Fibroblast of lung (primary cell): ENCODE data around the gene HS1BP3. TPM values are rescaled to one million over a fixed set of nuclear protein-coding genes. Genes with fewer than 3 reads are reported as not detected.
A peak's percentile ranks its signal among the peaks of the same experiment; 100 is the strongest.

ENCODE experiments used
- DNase-seq, 2 donors: peaks; one replicate each; pipeline versions ENCODE4 v3.0.0 to v3.0.0-alpha.2; 2010; ENCODE audit warnings: low read depth in 2 of 2
- H2AFZ ChIP-seq: 2 replicates; pipeline ENCODE4 v1.5.1; 2012; ENCODE audit warnings: low read length, control low read depth, inconsistent platforms
- H3K27ac ChIP-seq: 2 replicates; pipeline ENCODE4 v1.5.1; 2011; ENCODE audit warnings: low read length, control low read depth; ENCODE audit not compliant: insufficient read depth
- H3K27me3 ChIP-seq: 2 replicates; pipeline ENCODE4 v1.5.1; 2011; ENCODE audit warnings: mild to moderate bottlenecking, low read length; ENCODE audit not compliant: control insufficient read depth, insufficient read depth
- H3K36me3 ChIP-seq: 2 replicates; pipeline ENCODE4 v1.5.1; 2011; ENCODE audit warnings: low read length; ENCODE audit not compliant: control insufficient read depth, insufficient read depth
- H3K4me1 ChIP-seq: 2 replicates; pipeline ENCODE4 v1.5.1; 2011; ENCODE audit warnings: low read length; ENCODE audit not compliant: control insufficient read depth, insufficient read depth; ENCODE audit errors: extremely low read depth
- H3K4me2 ChIP-seq: 2 replicates; pipeline ENCODE4 v1.5.1; 2011; ENCODE audit warnings: low read length, control low read depth; ENCODE audit not compliant: insufficient read depth; ENCODE audit errors: extremely low read depth
- H3K4me3 ChIP-seq, 4 experiments: fragments of 200-600 bp in 1 of 4; sonication (generic) in 1 of 4; replicated peaks in 1 of 4; 2 replicates each; pipeline ENCODE4 v1.5.1; 2011 to 2016; ENCODE audit warnings: low read length in 4 of 4, low read depth in 3 of 4, mild to moderate bottlenecking in 3 of 4, control low read depth in 2 of 4, inconsistent platforms in 1 of 4, mixed read lengths in 1 of 4; ENCODE audit not compliant: insufficient read depth in 1 of 4; ENCODE audit errors: control extremely low read depth in 1 of 4
- H3K79me2 ChIP-seq: 2 replicates; pipeline ENCODE4 v1.5.1; 2012; ENCODE audit warnings: mild to moderate bottlenecking, low read length, inconsistent platforms; ENCODE audit not compliant: control insufficient read depth, insufficient read depth
- H3K9ac ChIP-seq: 2 replicates; pipeline ENCODE4 v1.5.1; 2011; ENCODE audit warnings: mild to moderate bottlenecking, low read length, control low read depth; ENCODE audit not compliant: insufficient read depth
- H3K9me3 ChIP-seq: 2 replicates; pipeline ENCODE4 v1.5.1; 2012; ENCODE audit warnings: low read depth, low read length; ENCODE audit not compliant: control insufficient read depth, insufficient read depth
- H4K20me1 ChIP-seq: 2 replicates; pipeline ENCODE4 v1.5.1; 2011; ENCODE audit warnings: low read length; ENCODE audit not compliant: control insufficient read depth, insufficient read depth; ENCODE audit errors: extremely low read depth
- EZH2 ChIP-seq: IDR thresholded peaks from 2 replicates; pipeline ENCODE4 v1.5.1; 2012; ENCODE audit warnings: low read length, control low read depth, mild to moderate bottlenecking; ENCODE audit errors: missing control alignments
- polyA plus RNA-seq, 2 donors: library from polyadenylated mRNA; depleted of rRNA in 1 of 2; stranded (reverse) in 1 of 2; unstranded in 1 of 2; fragments of >200 nt; gene quantifications; 2 replicates each; pipeline ENCODE4 v1.2.1, GENCODE V29; 2011 to 2012; ENCODE audit warnings: missing spikeins in 1 of 2
- total RNA-seq: library from RNA; depleted of rRNA; stranded (reverse); fragments of >200 nt; gene quantifications from 2 replicates; pipeline ENCODE4 v1.2.1, GENCODE V29; 2014
- TF ChIP-seq, protein P1 (sequence below), 2 donors: IDR thresholded peaks in 1 of 2; conservative IDR thresholded peaks in 1 of 2; 1 replicate in 1 of 2; 2 replicates in 1 of 2; pipeline ENCODE4 v1.5.1; 2011 to 2012; ENCODE audit warnings: low read length in 2 of 2, control low read depth in 1 of 2, inconsistent platforms in 1 of 2, low read depth in 1 of 2, mild to moderate bottlenecking in 1 of 2

HS1BP3 gene
- total and polyA plus RNA-seq, 2 donors (not counting 1 experiment from before 2014, with no cell fraction given): 17.8 to 38.1 TPM

DNA sequence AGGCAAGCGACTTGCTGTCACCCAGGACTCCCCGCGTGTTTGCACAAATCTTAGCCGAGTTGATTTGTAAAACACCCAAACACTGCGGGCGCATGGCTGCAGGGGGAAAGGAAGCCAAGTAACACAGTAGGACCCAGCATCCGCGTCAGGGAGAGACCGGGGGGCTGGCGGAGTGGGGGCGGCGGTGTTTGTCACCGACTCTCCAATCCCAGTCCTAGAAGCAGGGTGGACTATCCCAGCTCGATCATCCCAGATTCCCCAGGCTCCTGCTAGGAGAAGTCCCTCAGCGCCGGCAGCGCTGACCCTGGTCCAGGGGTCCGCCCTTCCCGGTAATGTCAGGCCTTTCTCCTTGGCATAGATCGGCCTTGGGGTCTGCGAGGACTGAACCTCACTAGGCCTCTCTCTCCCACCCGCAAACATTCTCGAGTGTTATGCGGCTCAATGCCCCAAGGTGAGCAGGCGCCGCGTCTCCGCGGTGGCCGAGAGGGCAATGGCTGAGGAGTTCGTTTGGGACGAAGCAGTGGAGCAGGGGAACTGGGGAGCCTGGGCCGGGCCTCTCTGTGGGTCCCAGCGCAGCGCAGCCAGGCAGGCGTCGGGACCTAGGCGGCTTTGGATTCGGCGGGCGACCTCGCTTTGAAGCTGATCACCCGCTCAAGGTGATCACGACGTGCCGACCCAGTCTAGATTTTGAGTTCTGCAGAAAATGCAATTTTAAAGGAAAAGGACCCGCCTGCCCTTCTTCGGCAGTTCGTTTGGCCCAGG is 14.5 kb upstream of the HS1BP3 start:
- Histone ChIP-seq H3K27ac (no peak overlapping the region), H4K20me1 (no peaks in the 10 kb centered on the region), H3K4me2 (peak overlapping the region; percentile 25), H2AFZ (no peak overlapping the region), H3K36me3 (no peaks in the 10 kb centered on the region), H3K4me3 (no peak overlapping the region), H3K9ac (no peak overlapping the region), H3K27me3 (peaks cover 82% of the 10 kb centered on the region), H3K4me1 (no peaks in the 10 kb centered on the region), H3K79me2 (no peaks in the 10 kb centered on the region), H3K9me3 (no peaks in the 10 kb centered on the region)
- DNase-seq: no peak
- TF ChIP-seq, protein P1, sequence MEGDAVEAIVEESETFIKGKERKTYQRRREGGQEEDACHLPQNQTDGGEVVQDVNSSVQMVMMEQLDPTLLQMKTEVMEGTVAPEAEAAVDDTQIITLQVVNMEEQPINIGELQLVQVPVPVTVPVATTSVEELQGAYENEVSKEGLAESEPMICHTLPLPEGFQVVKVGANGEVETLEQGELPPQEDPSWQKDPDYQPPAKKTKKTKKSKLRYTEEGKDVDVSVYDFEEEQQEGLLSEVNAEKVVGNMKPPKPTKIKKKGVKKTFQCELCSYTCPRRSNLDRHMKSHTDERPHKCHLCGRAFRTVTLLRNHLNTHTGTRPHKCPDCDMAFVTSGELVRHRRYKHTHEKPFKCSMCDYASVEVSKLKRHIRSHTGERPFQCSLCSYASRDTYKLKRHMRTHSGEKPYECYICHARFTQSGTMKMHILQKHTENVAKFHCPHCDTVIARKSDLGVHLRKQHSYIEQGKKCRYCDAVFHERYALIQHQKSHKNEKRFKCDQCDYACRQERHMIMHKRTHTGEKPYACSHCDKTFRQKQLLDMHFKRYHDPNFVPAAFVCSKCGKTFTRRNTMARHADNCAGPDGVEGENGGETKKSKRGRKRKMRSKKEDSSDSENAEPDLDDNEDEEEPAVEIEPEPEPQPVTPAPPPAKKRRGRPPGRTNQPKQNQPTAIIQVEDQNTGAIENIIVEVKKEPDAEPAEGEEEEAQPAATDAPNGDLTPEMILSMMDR (conservative IDR thresholded peaks at IDR 0.05 in 1 of 2, IDR thresholded peaks at IDR 0.05 in 1 of 2; ENCODE audit: low read depth in 1 of 2, low read length in 2 of 2): no peak
- peak; percentile 97 for TF ChIP-seq EZH2

DNA sequence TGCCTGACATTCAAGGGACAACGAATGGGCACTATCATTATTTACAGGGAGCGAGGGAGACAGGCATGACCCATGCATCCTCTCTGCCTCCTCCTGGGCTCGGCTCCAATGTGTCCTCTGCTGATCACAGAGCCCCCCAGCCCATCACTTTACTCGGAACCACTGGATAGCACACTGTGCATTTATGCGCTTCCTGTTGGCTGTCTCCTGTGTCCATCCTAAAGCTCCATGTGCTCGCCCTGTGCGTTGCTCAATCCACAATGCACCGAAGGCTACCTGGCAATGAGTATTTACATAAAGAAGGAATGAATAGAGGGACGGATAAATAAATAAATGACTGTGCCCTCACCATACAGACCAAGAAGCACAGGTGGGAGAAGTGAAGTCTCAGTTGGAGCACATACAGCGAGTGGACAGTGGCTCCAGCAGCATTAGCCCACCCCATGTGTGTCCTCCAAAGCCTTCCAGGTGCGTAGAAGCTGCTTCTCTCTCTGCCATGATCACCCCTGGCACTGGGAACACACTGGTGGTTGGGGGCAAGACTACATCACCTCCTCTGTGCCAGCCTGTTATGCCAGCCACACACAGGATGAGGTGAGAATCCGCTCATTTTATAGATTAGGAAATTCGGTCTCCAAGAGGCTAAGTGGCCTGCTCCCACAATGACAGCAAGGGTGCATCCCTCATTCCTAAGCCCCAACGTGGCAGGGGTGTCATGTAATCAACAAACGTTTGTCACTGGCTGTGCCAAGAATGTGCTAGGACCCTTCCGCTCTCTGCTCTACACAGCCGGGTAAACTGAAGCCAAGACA is 13.7 kb upstream of the HS1BP3 start:
- Histone ChIP-seq H4K20me1 (no peaks in the 10 kb centered on the region), H3K9ac (no peak overlapping the region), H3K27me3 (peaks cover 74% of the 10 kb centered on the region), H2AFZ (no peak overlapping the region), H3K4me3 (no peak overlapping the region), H3K27ac (no peak overlapping the region), H3K36me3 (no peaks in the 10 kb centered on the region), H3K9me3 (no peaks in the 10 kb centered on the region), H3K4me2 (no peak overlapping the region), H3K4me1 (no peaks in the 10 kb centered on the region), H3K79me2 (no peaks in the 10 kb centered on the region)
- TF ChIP-seq EZH2: no peak
- TF ChIP-seq, protein P1 (conservative IDR thresholded peaks at IDR 0.05 in 1 of 2, IDR thresholded peaks at IDR 0.05 in 1 of 2; ENCODE audit: low read depth in 1 of 2, low read length in 2 of 2): no peak
- no peak for DNase-seq

GRCh38 chr2:20664071-20664390 is 13.1 kb upstream of the HS1BP3 start:
- H2AFZ ChIP-seq: no peak overlapping the region
- H3K9ac ChIP-seq: no peak overlapping the region
- H3K9me3 ChIP-seq: no peaks in the 10 kb centered on the region
- H3K27ac ChIP-seq: no peak overlapping the region
- no peaks in the 10 kb centered on the region for H3K4me1 ChIP-seq
- no peaks in the 10 kb centered on the region for H3K79me2 ChIP-seq
- no peaks in the 10 kb centered on the region for H3K36me3 ChIP-seq
- H3K27me3 ChIP-seq: peaks cover 70% of the 10 kb centered on the region
- no peak for DNase-seq
- TF ChIP-seq EZH2: no peak
- TF ChIP-seq, protein P1 (conservative IDR thresholded peaks at IDR 0.05 in 1 of 2, IDR thresholded peaks at IDR 0.05 in 1 of 2; ENCODE audit: low read depth in 1 of 2, low read length in 2 of 2): no peak
- no peaks in the 10 kb centered on the region for H4K20me1 ChIP-seq
- no peak overlapping the region for H3K4me3 ChIP-seq
- no peak overlapping the region for H3K4me2 ChIP-seq
